Endothelial cell of umbilical vein (primary cell): ENCODE data around the gene ST6GALNAC4. TPM values are rescaled to one million over a fixed set of nuclear protein-coding genes. Genes with fewer than 3 reads are reported as not detected.

Experiments
- BruUV-seq: library from RNA; stranded (reverse); fragments of 400-500 nt; replicated peaks from 2 replicates; lab custom pipeline; 2021; lab: Mats Ljungman, UMichigan
- CTCF ChIA-PET: fragments of 300-600, 350-600 bp; sonication (Branson Sonifier 250); formaldehyde crosslinking; loops from one replicate; lab custom pipeline; 2021; ENCODE audit warnings: antibody characterized with exemption, inconsistent platforms; lab: Charles Lee
- POLR2A ChIA-PET: fragments of 300-600, 350-600 bp; sonication (Branson Sonifier 250); formaldehyde crosslinking; loops from one replicate; lab custom pipeline; 2021; ENCODE audit warnings: antibody characterized with exemption, inconsistent platforms; lab: Charles Lee
- DNase-seq: peaks from one replicate; pipeline ENCODE4 v3.0.0-alpha.2; 2011; ENCODE audit warnings: low read depth, low spot score
- FAIRE-seq: peaks from 2 replicates; lab custom pipeline; 2011; peaks lifted over from hg19 to GRCh38; lab: Jason Lieb, UNC
- H2AFZ ChIP-seq: 2 replicates; pipeline ENCODE4 v1.6.0; 2012; ENCODE audit warnings: low read depth, low read length, control low read depth, inconsistent platforms
- H3K27ac ChIP-seq: 2 replicates; pipeline ENCODE4 v1.5.1; 2011; ENCODE audit warnings: low read depth, mild to moderate bottlenecking, control low read depth, low read length, moderate library complexity; ENCODE audit not compliant: insufficient read depth
- H3K27me3 ChIP-seq, 2 experiments: 2 replicates each; pipeline versions ENCODE4 v1.6.0 to v1.6.1; 2011; ENCODE audit warnings: low read length in 2 of 2, mixed read lengths in 1 of 2; ENCODE audit not compliant: control insufficient read depth in 2 of 2, insufficient read depth in 2 of 2
- H3K36me3 ChIP-seq, 2 experiments: 2 replicates in 1 of 2; 3 replicates in 1 of 2; pipeline ENCODE4 v1.5.1; 2011; ENCODE audit warnings: low read length in 2 of 2, mild to moderate bottlenecking in 1 of 2, moderate library complexity in 1 of 2; ENCODE audit not compliant: control insufficient read depth in 2 of 2, insufficient read depth in 2 of 2; ENCODE audit errors: extremely low read depth in 1 of 2
- H3K4me1 ChIP-seq: 3 replicates; pipeline ENCODE4 v1.5.1; 2011; ENCODE audit warnings: mild to moderate bottlenecking, low read length; ENCODE audit not compliant: control insufficient read depth, insufficient read depth; ENCODE audit errors: extremely low read depth
- H3K4me2 ChIP-seq: 2 replicates; pipeline ENCODE4 v1.6.1; 2011; ENCODE audit warnings: low read length, control low read depth, mixed read lengths; ENCODE audit not compliant: insufficient read depth
- H3K4me3 ChIP-seq, 3 experiments: fragments of 200-600 bp in 1 of 3; sonication (generic), shearing (Covaris generic) in 1 of 3; replicated peaks in 1 of 3; 2 replicates each; pipeline ENCODE4 v1.5.1; 2011 to 2016; ENCODE audit warnings: control low read depth in 3 of 3, low read length in 3 of 3, mild to moderate bottlenecking in 2 of 3, inconsistent platforms in 1 of 3, low read depth in 1 of 3, moderate library complexity in 1 of 3; ENCODE audit not compliant: insufficient read depth in 1 of 3
- H3K79me2 ChIP-seq: 2 replicates; pipeline ENCODE4 v1.6.0; 2012; ENCODE audit warnings: low read length, inconsistent platforms; ENCODE audit not compliant: control insufficient read depth, insufficient read depth
- H3K9ac ChIP-seq: replicated peaks from 2 replicates; pipeline ENCODE3; 2011; ENCODE audit warnings: low read length, control low read depth; ENCODE audit not compliant: insufficient read depth; ENCODE audit errors: extremely low read depth
- H3K9me1 ChIP-seq: replicated peaks from 3 replicates; pipeline ENCODE4 v1.6.0; 2011; ENCODE audit warnings: mild to moderate bottlenecking, low read length; ENCODE audit not compliant: control insufficient read depth, insufficient read depth; ENCODE audit errors: extremely low read depth
- H3K9me3 ChIP-seq: replicated peaks from 2 replicates; pipeline ENCODE4 v1.5.1; 2012; ENCODE audit warnings: low read length, inconsistent platforms; ENCODE audit not compliant: control insufficient read depth, insufficient read depth
- H4K20me1 ChIP-seq: replicated peaks from 2 replicates; pipeline ENCODE3; 2011; ENCODE audit warnings: mild to moderate bottlenecking, low read length; ENCODE audit not compliant: control insufficient read depth, insufficient read depth; ENCODE audit errors: extremely low read depth
- EZH2 ChIP-seq: IDR thresholded peaks from 2 replicates; pipeline ENCODE4 v1.6.1; 2012; ENCODE audit warnings: borderline replicate concordance, low read depth, mild to moderate bottlenecking, moderate library complexity, low read length, inconsistent platforms; ENCODE audit not compliant: severe bottlenecking
- FOS ChIP-seq: IDR thresholded peaks from 2 replicates; pipeline ENCODE4 v1.6.1; 2011; ENCODE audit warnings: mild to moderate bottlenecking, low read length, moderate library complexity, borderline replicate concordance; ENCODE audit not compliant: insufficient read depth
- GATA2 ChIP-seq: IDR thresholded peaks from 2 replicates; pipeline ENCODE4 v1.7.0; 2011; ENCODE audit warnings: low read depth, mild to moderate bottlenecking, moderate library complexity, mixed read lengths, low read length; ENCODE audit not compliant: insufficient read length, insufficient read depth
- JUN ChIP-seq: IDR thresholded peaks from 2 replicates; pipeline ENCODE4 v1.6.1; 2011; ENCODE audit warnings: borderline replicate concordance, low read depth; ENCODE audit not compliant: insufficient read length, insufficient read depth
- MYC ChIP-seq: IDR thresholded peaks from one replicate; pipeline ENCODE4 v1.6.1; 2011; ENCODE audit warnings: mild to moderate bottlenecking, low read depth, low read length
- POLR2A ChIP-seq: IDR thresholded peaks from 2 replicates; pipeline ENCODE4 v1.6.1; 2012; ENCODE audit warnings: low read depth, mild to moderate bottlenecking, control low read depth, low read length
- POLR2AphosphoS5 ChIP-seq: IDR thresholded peaks from 2 replicates; pipeline ENCODE4 v1.6.1; 2012; ENCODE audit warnings: low read depth, mild to moderate bottlenecking, control low read depth, low read length, moderate library complexity; ENCODE audit not compliant: insufficient read depth
- dilution Hi-C: fragments of 300-500 bp; cut with MboI; formaldehyde crosslinking; loops from one replicate; pipeline ENCODE4 v1.15.0; 2019; ENCODE audit warnings: low sequenced_read_pairs; ENCODE audit not compliant: extremely low pct_ligation_motif_present
- intact Hi-C: fragments of 100-400 bp; cut with micrococcal nuclease; formaldehyde crosslinking; loops from one replicate; pipeline ENCODE4 v1.10.0; 2022
- polyA plus RNA-seq, 4 experiments: library from polyadenylated mRNA; depleted of rRNA in 3 of 4; stranded (reverse) in 3 of 4; unstranded in 1 of 4; fragments of >200 nt; gene quantifications; 2 replicates each; pipeline versions ENCODE4 v1.2.1 to v1.2.3, GENCODE V29; 2011 to 2012; ENCODE audit warnings: missing spikeins in 1 of 4
- total RNA-seq: library from RNA; stranded (reverse); gene quantifications from 2 replicates; pipeline ENCODE4 v1.2.3, GENCODE V29; 2021
- TF ChIP-seq, protein P1 (sequence below), 2 donors: IDR thresholded peaks; 1 replicate in 1 of 2; 2 replicates in 1 of 2; pipeline ENCODE4 v1.5.1; 2011; ENCODE audit warnings: low read length in 2 of 2, mild to moderate bottlenecking in 2 of 2, moderate library complexity in 2 of 2, control low read depth in 1 of 2, inconsistent platforms in 1 of 2, low read depth in 1 of 2; ENCODE audit not compliant: insufficient read depth in 1 of 2; ENCODE audit errors: extremely low read depth in 1 of 2
- TF ChIP-seq, protein P2 (sequence below): IDR thresholded peaks from 2 replicates; pipeline ENCODE4 v1.6.1; 2011; ENCODE audit not compliant: insufficient read depth, insufficient read length

ST6GALNAC4 gene
- total and polyA plus RNA-seq, 2 donors (not counting 3 experiments of a cell fraction or from before 2014, with no cell fraction given) = 45.9 to 85.3 TPM

DNA sequence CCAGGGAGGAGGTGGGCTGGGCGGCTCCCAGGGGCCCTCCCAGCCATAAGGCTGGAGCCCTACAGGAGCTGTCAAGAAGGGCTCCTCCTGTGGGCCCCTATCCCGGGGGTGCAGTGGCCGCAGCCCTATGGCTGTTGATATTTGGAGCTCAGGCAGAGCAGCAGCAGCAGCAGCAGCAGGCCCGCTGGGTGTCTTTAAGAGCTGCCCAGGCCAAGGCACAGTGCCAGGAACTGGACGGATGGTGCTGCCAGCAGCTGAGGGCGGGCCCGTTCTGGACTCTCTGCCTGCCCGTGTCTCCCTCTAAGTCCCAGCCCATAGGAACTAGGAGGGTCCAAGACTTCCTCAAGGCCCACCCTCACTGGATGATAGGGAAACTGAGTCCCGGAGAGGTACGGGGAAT is 43.0 kb downstream of the ST6GALNAC4 start:
- BruUV-seq = no TSS peak
- Histone ChIP-seq H2AFZ (no peak overlapping the region), H4K20me1 (no peaks in the 10 kb centered on the region), H3K9me3 (no peaks in the 10 kb centered on the region), H3K4me1 (peaks cover 17% of the 10 kb centered on the region), H3K4me3 (no peak overlapping the region), H3K27ac (no peak overlapping the region), H3K79me2 (peaks cover 18% of the 10 kb centered on the region), H3K27me3 (no peaks in the 10 kb centered on the region), H3K9me1 (no peaks in the 10 kb centered on the region), H3K9ac (no peak overlapping the region), H3K36me3 (peaks cover 0 to 20% of the 10 kb centered on the region in 2 experiments), H3K4me2 (no peak overlapping the region)
- ChIA-PET CTCF (interaction anchor here (0.9 to 1.2 kb wide), 3 partner anchors 9 to 47 kb away, joined by 3 to 6 read pairs (median 3); no protein-coding TSS in a partner anchor), POLR2A (no interaction called here)
- dilution Hi-C loops = no loop called here
- FAIRE-seq (peak; percentile 54), DNase-seq (peak; percentile 34)
- TF ChIP-seq, protein P1, sequence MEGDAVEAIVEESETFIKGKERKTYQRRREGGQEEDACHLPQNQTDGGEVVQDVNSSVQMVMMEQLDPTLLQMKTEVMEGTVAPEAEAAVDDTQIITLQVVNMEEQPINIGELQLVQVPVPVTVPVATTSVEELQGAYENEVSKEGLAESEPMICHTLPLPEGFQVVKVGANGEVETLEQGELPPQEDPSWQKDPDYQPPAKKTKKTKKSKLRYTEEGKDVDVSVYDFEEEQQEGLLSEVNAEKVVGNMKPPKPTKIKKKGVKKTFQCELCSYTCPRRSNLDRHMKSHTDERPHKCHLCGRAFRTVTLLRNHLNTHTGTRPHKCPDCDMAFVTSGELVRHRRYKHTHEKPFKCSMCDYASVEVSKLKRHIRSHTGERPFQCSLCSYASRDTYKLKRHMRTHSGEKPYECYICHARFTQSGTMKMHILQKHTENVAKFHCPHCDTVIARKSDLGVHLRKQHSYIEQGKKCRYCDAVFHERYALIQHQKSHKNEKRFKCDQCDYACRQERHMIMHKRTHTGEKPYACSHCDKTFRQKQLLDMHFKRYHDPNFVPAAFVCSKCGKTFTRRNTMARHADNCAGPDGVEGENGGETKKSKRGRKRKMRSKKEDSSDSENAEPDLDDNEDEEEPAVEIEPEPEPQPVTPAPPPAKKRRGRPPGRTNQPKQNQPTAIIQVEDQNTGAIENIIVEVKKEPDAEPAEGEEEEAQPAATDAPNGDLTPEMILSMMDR (IDR thresholded peaks at IDR 0.05; ENCODE audit: extremely low read depth in 1 of 2, insufficient read depth in 1 of 2, low read depth in 1 of 2, low read length in 2 of 2) = no peak
- TF ChIP-seq POLR2A (no peak), MYC (no peak)
- intact Hi-C loops = no loop called here

DNA sequence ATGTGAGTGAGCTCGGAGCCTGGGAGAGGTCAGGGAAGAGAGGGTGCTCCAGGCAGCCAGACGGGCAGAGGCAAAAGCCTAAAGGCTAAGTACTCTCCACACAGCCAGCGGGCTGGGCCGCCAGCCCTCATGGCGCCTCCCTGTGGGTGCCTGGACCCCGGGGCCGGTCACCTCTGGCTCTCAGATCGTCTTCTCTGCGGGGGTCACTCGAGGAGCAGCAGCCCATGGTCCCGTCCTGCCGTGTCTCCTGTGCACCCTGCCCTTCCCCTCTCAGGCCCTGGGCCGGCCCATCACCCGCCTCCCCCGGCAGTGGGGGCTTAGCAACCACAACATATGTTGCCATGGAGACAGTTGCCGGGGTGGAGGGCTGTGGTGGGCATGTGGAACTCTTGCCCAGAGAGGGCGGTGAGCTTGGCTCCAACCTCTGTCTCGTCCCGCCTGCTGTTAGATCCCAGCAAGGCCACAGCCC is 43.6 kb downstream of the ST6GALNAC4 start:
- H2AFZ ChIP-seq = no peak overlapping the region
- no peak overlapping the region for H3K9ac ChIP-seq
- H3K4me3 ChIP-seq = no peak overlapping the region
- no peaks in the 10 kb centered on the region for H4K20me1 ChIP-seq
- H3K27me3 ChIP-seq = no peaks in the 10 kb centered on the region
- CTCF ChIA-PET = interaction anchor here (0.6 to 1.2 kb wide), 4 partner anchors 10 to 391 kb away, joined by 3 to 6 read pairs (median 3); no protein-coding TSS in a partner anchor
- peaks cover 17% of the 10 kb centered on the region for H3K4me1 ChIP-seq
- DNase-seq (no peak), FAIRE-seq (no peak)
- H3K9me1 ChIP-seq = no peaks in the 10 kb centered on the region
- TF ChIP-seq FOS = no peak
- TF ChIP-seq EZH2 = no peak
- TF ChIP-seq, protein P1 (IDR thresholded peaks at IDR 0.05; ENCODE audit: extremely low read depth in 1 of 2, insufficient read depth in 1 of 2, low read depth in 1 of 2, low read length in 2 of 2) = no peak
- TF ChIP-seq MYC = no peak
- no peak for TF ChIP-seq POLR2AphosphoS5
- no peak for TF ChIP-seq POLR2A
- TF ChIP-seq GATA2 = no peak
- TF ChIP-seq, protein P2, sequence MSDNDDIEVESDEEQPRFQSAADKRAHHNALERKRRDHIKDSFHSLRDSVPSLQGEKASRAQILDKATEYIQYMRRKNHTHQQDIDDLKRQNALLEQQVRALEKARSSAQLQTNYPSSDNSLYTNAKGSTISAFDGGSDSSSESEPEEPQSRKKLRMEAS = no peak
- TF ChIP-seq JUN = no peak
- intact Hi-C loops = no loop called here
- POLR2A ChIA-PET = interaction anchor here (0.6 kb wide), 1 partner anchor 44 kb away, joined by 3 read pairs; the partner anchor contains the start of gene ST6GALNAC4
- dilution Hi-C loops = no loop called here
- H3K27ac ChIP-seq = no peak overlapping the region
- no peaks in the 10 kb centered on the region for H3K9me3 ChIP-seq
- H3K4me2 ChIP-seq = no peak overlapping the region
- H3K36me3 ChIP-seq = peaks cover 0 to 20% of the 10 kb centered on the region in 2 experiments
- no TSS peak for BruUV-seq
- H3K79me2 ChIP-seq = peaks cover 18% of the 10 kb centered on the region
